H9 (cell line): ENCODE data around the gene GFM1. TPM values are rescaled to one million over a fixed set of nuclear protein-coding genes. Genes with fewer than 3 reads are reported as not detected.

Experiments used
- DNase-seq: peaks from one replicate; pipeline ENCODE4 v3.0.0-alpha.2; 2017
- H2AFZ ChIP-seq: one replicate; pipeline ENCODE4 v1.6.1; 2013; ENCODE audit warnings: mild to moderate bottlenecking, low read length, control low read depth, moderate library complexity
- H2AK5ac ChIP-seq: 2 replicates; pipeline ENCODE4 v1.6.1; 2013; ENCODE audit warnings: low read length, control low read depth, mixed read lengths; ENCODE audit not compliant: insufficient read length
- H2BK120ac ChIP-seq: one replicate; pipeline ENCODE4 v1.6.1; 2013; ENCODE audit warnings: low read depth, mild to moderate bottlenecking, low read length, control low read depth, inconsistent platforms; ENCODE audit not compliant: poor library complexity, severe bottlenecking
- H2BK12ac ChIP-seq: 2 replicates; pipeline ENCODE4 v1.6.1; 2013; ENCODE audit warnings: low read length, control low read depth, mixed read lengths, low read depth; ENCODE audit not compliant: insufficient read length
- H2BK15ac ChIP-seq: 2 replicates; pipeline ENCODE4 v1.6.1; 2013; ENCODE audit warnings: low read depth, low read length, control low read depth
- H2BK20ac ChIP-seq: one replicate; pipeline ENCODE4 v1.6.1; 2013; ENCODE audit warnings: low read depth, mild to moderate bottlenecking, low read length, control low read depth, inconsistent platforms; ENCODE audit not compliant: poor library complexity, severe bottlenecking
- H2BK5ac ChIP-seq: 2 replicates; pipeline ENCODE4 v1.6.1; 2013; ENCODE audit warnings: low read length, control low read depth, mixed read lengths; ENCODE audit not compliant: insufficient read length
- H3K14ac ChIP-seq: 2 replicates; pipeline ENCODE4 v1.6.1; 2013; ENCODE audit warnings: low read length, control low read depth; ENCODE audit not compliant: insufficient read depth
- H3K18ac ChIP-seq: 2 replicates; pipeline ENCODE4 v1.6.1; 2013; ENCODE audit warnings: low read depth, mild to moderate bottlenecking, mixed read lengths, low read length, control low read depth; ENCODE audit not compliant: insufficient read length
- H3K23ac ChIP-seq: 2 replicates; pipeline ENCODE4 v1.6.1; 2013; ENCODE audit warnings: low read length, control low read depth, mixed read lengths, low read depth; ENCODE audit not compliant: insufficient read length
- H3K23me2 ChIP-seq: 2 replicates; pipeline ENCODE4 v1.6.1; 2013; ENCODE audit warnings: low read depth, mild to moderate bottlenecking, mixed read lengths, low read length, control low read depth; ENCODE audit not compliant: insufficient read length, poor library complexity, severe bottlenecking
- H3K27ac ChIP-seq: 2 replicates; pipeline ENCODE4 v1.5.1; 2013; ENCODE audit warnings: low read length, control low read depth, mixed read lengths, low read depth; ENCODE audit not compliant: insufficient read length
- H3K27me3 ChIP-seq: 2 replicates; pipeline ENCODE4 v1.6.1; 2013; ENCODE audit warnings: low read length, control low read depth, inconsistent platforms; ENCODE audit not compliant: insufficient read depth
- H3K4ac ChIP-seq: 2 replicates; pipeline ENCODE4 v1.6.1; 2013; ENCODE audit warnings: low read depth, mild to moderate bottlenecking, control low read depth, inconsistent platforms, low read length, moderate library complexity
- H3K4me1 ChIP-seq: 2 replicates; pipeline ENCODE4 v1.6.1; 2013; ENCODE audit warnings: low read length, control low read depth, inconsistent platforms; ENCODE audit not compliant: insufficient read depth
- H3K4me2 ChIP-seq: 2 replicates; pipeline ENCODE4 v1.6.1; 2013; ENCODE audit warnings: low read length, control low read depth, mixed read lengths; ENCODE audit not compliant: insufficient read length, insufficient read depth
- H3K56ac ChIP-seq: 2 replicates; pipeline ENCODE4 v1.6.1; 2013; ENCODE audit warnings: low read depth, mild to moderate bottlenecking, mixed read lengths, low read length, control low read depth; ENCODE audit not compliant: insufficient read length
- H3K79me1 ChIP-seq: 2 replicates; pipeline ENCODE4 v1.6.1; 2013; ENCODE audit warnings: low read depth, mild to moderate bottlenecking, moderate library complexity, low read length, control low read depth, inconsistent platforms; ENCODE audit not compliant: insufficient read depth, poor library complexity, severe bottlenecking
- H3K79me2 ChIP-seq: 2 replicates; pipeline ENCODE4 v1.6.1; 2013; ENCODE audit warnings: low read length, control low read depth, inconsistent platforms; ENCODE audit not compliant: insufficient read depth
- H3K9ac ChIP-seq: 2 replicates; pipeline ENCODE4 v1.6.1; 2013; ENCODE audit warnings: low read length, control low read depth, mixed read lengths; ENCODE audit not compliant: insufficient read length; ENCODE audit errors: extremely low read depth
- H3K9me3 ChIP-seq: one replicate; pipeline ENCODE4 v1.6.1; 2013; ENCODE audit warnings: low read depth, low read length, inconsistent platforms; ENCODE audit not compliant: control insufficient read depth
- H3T11ph ChIP-seq: one replicate; pipeline ENCODE4 v1.6.1; 2013; ENCODE audit warnings: mild to moderate bottlenecking, low read length, control low read depth, inconsistent platforms
- H4K20me1 ChIP-seq: one replicate; pipeline ENCODE4 v1.6.1; 2013; ENCODE audit not compliant: control insufficient read depth, insufficient read length, insufficient read depth
- H4K5ac ChIP-seq: 2 replicates; pipeline ENCODE4 v1.6.1; 2013; ENCODE audit warnings: low read depth, mild to moderate bottlenecking, mixed read lengths, low read length, control low read depth; ENCODE audit not compliant: insufficient read length
- H4K8ac ChIP-seq: replicated peaks from 2 replicates; pipeline ENCODE4 v1.6.1; 2013; ENCODE audit warnings: low read length, control low read depth, mixed read lengths, low read depth; ENCODE audit not compliant: insufficient read length
- H4K91ac ChIP-seq: 2 replicates; pipeline ENCODE4 v1.6.1; 2013; ENCODE audit warnings: low read depth, mild to moderate bottlenecking, moderate library complexity, mixed read lengths, low read length, control low read depth; ENCODE audit not compliant: insufficient read length
- H3K27ac Mint-ChIP-seq, 3 experiments: 2 replicates in 2 of 3; 3 replicates in 1 of 3; pipeline ENCODE4 v1.8.0; 2020 to 2021; ENCODE audit warnings: mixed read lengths in 3 of 3, mild to moderate bottlenecking in 1 of 3, moderate library complexity in 1 of 3
- H3K27me3 Mint-ChIP-seq: 2 replicates; pipeline ENCODE4 v1.8.0; 2021; ENCODE audit warnings: low read depth, mild to moderate bottlenecking, moderate library complexity, mixed read lengths
- H3K36me3 Mint-ChIP-seq, 3 experiments: 2 replicates in 2 of 3; 3 replicates in 1 of 3; pipeline ENCODE4 v1.8.0; 2020 to 2021; ENCODE audit warnings: low read depth in 3 of 3, mixed read lengths in 3 of 3; ENCODE audit not compliant: insufficient read depth in 1 of 3
- H3K4me1 Mint-ChIP-seq, 2 experiments: 2 replicates each; pipeline ENCODE4 v1.8.0; 2020; ENCODE audit warnings: mixed read lengths in 2 of 2
- H3K4me3 Mint-ChIP-seq, 2 experiments: 2 replicates in 1 of 2; 3 replicates in 1 of 2; pipeline ENCODE4 v1.8.0; 2020 to 2021; ENCODE audit warnings: mild to moderate bottlenecking in 2 of 2, mixed read lengths in 2 of 2, moderate library complexity in 1 of 2
- H3K9me3 Mint-ChIP-seq, 2 experiments: 2 replicates in 1 of 2; 3 replicates in 1 of 2; pipeline ENCODE4 v1.8.0; 2020; ENCODE audit warnings: mild to moderate bottlenecking in 2 of 2, mixed read lengths in 2 of 2, moderate library complexity in 1 of 2
- CTCF ChIP-seq: fragments of 200-600 bp; sonication (generic); conservative IDR thresholded peaks from 3 replicates; pipeline ENCODE4 v1.8.0; 2021; ENCODE audit warnings: antibody characterized with exemption, mild to moderate bottlenecking
- WGBS: extraction: QIAGEN DNeasy Blood & Tissue Kit; methylation state at CpG from one replicate; pipeline ENCODE4 v1.1.7; 2013; ENCODE audit warnings: missing lambda C conversion rate, low lambda C conversion rate, mixed read lengths; ENCODE audit not compliant: insufficient read length; ENCODE audit errors: extremely low coverage; 5-methylcytosine and 5-hydroxymethylcytosine counted together
- total RNA-seq: library from RNA; stranded (reverse); gene quantifications from 2 replicates; pipeline ENCODE4 v1.2.1, GENCODE V29; 2021

GFM1 gene
- total RNA-seq, 1 experiment from 2014 or later, result 47.1 TPM

- no peak overlapping the region for H3K56ac ChIP-seq
- no peak overlapping the region for H2AFZ ChIP-seq
- Mint-ChIP-seq H3K27me3 (no peaks in the 10 kb centered on the region), H3K9me3 (no peaks in the 10 kb centered on the region), H3K4me1 (0 out of 4 replicates have a peak, but pooled peaks cover 0 to under 1% of the 10 kb centered on the region in 2 experiments), H3K27ac (no peak overlapping the region), H3K4me3 (no peak overlapping the region), H3K36me3 (peaks cover 16 to 73% (median 46%) of the 10 kb centered on the region in 3 experiments; a peak in 6 of 7 replicates)
- no peak for TF ChIP-seq CTCF
- peaks cover 3% of the 10 kb centered on the region for H3K79me1 ChIP-seq
- no peak overlapping the region for H2BK12ac ChIP-seq
- no peak overlapping the region for H3K27ac ChIP-seq
- no peak overlapping the region for H2BK15ac ChIP-seq
- no peak overlapping the region for H2BK20ac ChIP-seq
- H3K18ac ChIP-seq, result no peak overlapping the region
- no peak overlapping the region for H4K5ac ChIP-seq
- H3T11ph ChIP-seq, result no peak overlapping the region
- no peaks in the 10 kb centered on the region for H3K79me2 ChIP-seq
- no peaks in the 10 kb centered on the region for H3K23me2 ChIP-seq
- H2BK120ac ChIP-seq, result no peak overlapping the region
- no peak overlapping the region for H4K91ac ChIP-seq
- no peaks in the 10 kb centered on the region for H3K4me1 ChIP-seq
- H4K8ac ChIP-seq, result no peak overlapping the region
- no peaks in the 10 kb centered on the region for H3K27me3 ChIP-seq
- H3K23ac ChIP-seq, result no peak overlapping the region
- no peak overlapping the region for H2AK5ac ChIP-seq
- no peak overlapping the region for H3K4ac ChIP-seq
- DNase-seq, result no peak
- no peak overlapping the region for H3K9ac ChIP-seq
- no peaks in the 10 kb centered on the region for H4K20me1 ChIP-seq
- H2BK5ac ChIP-seq, result no peak overlapping the region
- WGBS, result no CpG with 5 or more reads among the region's 2 CpGs
- no peak overlapping the region for H3K4me2 ChIP-seq
- no peaks in the 10 kb centered on the region for H3K9me3 ChIP-seq
- no peak overlapping the region for H3K14ac ChIP-seq
Measured at GRCh38 chr3:158651192-158651591, 6.9 kb downstream of the GFM1 start.
